NCI-H2029 treated with DMSO at 0.1 percent for 48 hours (cell line): ENCODE measurements around the gene CHPT1.
A peak's percentile ranks its signal among the peaks of the same experiment; 100 is the strongest.

ENCODE experiments used
- DNase-seq: peaks from one replicate; lab custom pipeline; 2025; lab: John Stamatoyannopoulos, UW

The CHPT1 gene

GRCh38 chr12:101763246-101763931 is 65.9 kb downstream of the CHPT1 start:
- DNase-seq = no peak

- no peak for DNase-seq
These were observed 66.8 kb downstream of the CHPT1 start for GRCh38 chr12:101764051-101764792.

GRCh38 chr12:101767537-101767936 is 70.1 kb downstream of the CHPT1 start:
- DNase-seq = no peak

GRCh38 chr12:101768781-101769180 is 71.3 kb downstream of the CHPT1 start:
- no peak for DNase-seq

GRCh38 chr12:101769865-101770264 is 72.4 kb downstream of the CHPT1 start:
- DNase-seq = peak; percentile 63

GRCh38 chr12:101772012-101772775 is 74.8 kb downstream of the CHPT1 start:
- DNase-seq = no peak

GRCh38 chr12:101773650-101774162 is 76.3 kb downstream of the CHPT1 start:
- peak; percentile 68 for DNase-seq

GRCh38 chr12:101775816-101776215 is 78.4 kb downstream of the CHPT1 start:
- no peak for DNase-seq

GRCh38 chr12:101777485-101777884 is 80.0 kb downstream of the CHPT1 start:
- DNase-seq = no peak

GRCh38 chr12:101777978-101778377 is 80.5 kb downstream of the CHPT1 start:
- DNase-seq = no peak
